ENCODE measurements around the gene JAML. TPM values are rescaled to one million over a fixed set of nuclear protein-coding genes. Genes with fewer than 3 reads are reported as not detected.

Gene JAML
- total RNA-seq, 1 experiment from 2014 or later: 5.4 TPM

- peaks cover 9% of the 10 kb centered on the region for H3K4me1 ChIP-seq (ENCODE audit: low read length)
- H3K79me2 ChIP-seq (ENCODE audit: low read length): no peaks in the 10 kb centered on the region
- no peaks in the 10 kb centered on the region for H3K36me3 ChIP-seq (ENCODE audit: insufficient read depth, low read length)
- no peaks in the 10 kb centered on the region for H4K20me1 ChIP-seq (ENCODE audit: insufficient read depth, low read depth, low read length)
- H3K4me2 ChIP-seq (ENCODE audit: low read depth, low read length, poor library complexity, severe bottlenecking): peak overlapping the region; percentile 50
- H3K9ac ChIP-seq (ENCODE audit: low read length): peak overlapping the region; percentile 33; the same call in 1 of the 2 replicates
- H2AFZ ChIP-seq (ENCODE audit: low read length): no peak overlapping the region; the same call in 1 of the 2 replicates
- H3K9me3 ChIP-seq (ENCODE audit: low read length): no peaks in the 10 kb centered on the region
- no peaks in the 10 kb centered on the region for H3K27me3 ChIP-seq (ENCODE audit: low read length)
- peak overlapping the region; percentile 65 for H3K4me3 ChIP-seq (ENCODE audit: low read length)
- H3K27ac ChIP-seq (ENCODE audit: low read length): no peak overlapping the region
- H3K9me2 ChIP-seq (replicated peaks; ENCODE audit: insufficient read depth, low read length): no peaks in the 10 kb centered on the region
- peak; percentile 84 for DNase-seq
Measured at GRCh38 chr11:118145285-118146227, 79.3 kb downstream of the JAML start.

GRCh38 chr11:118144301-118145268 lies 80.2 kb downstream of the JAML start:
- Histone ChIP-seq H3K9me2 (replicated peaks; ENCODE audit: insufficient read depth, low read length) (no peaks in the 10 kb centered on the region), H3K27me3 (ENCODE audit: low read length) (no peaks in the 10 kb centered on the region)
- DNase-seq: no peak

More at GRCh38 chr11:118144301-118145268, 80.2 kb downstream of the JAML start:
- no peak overlapping the region for H3K4me2 ChIP-seq (ENCODE audit: low read depth, low read length, poor library complexity, severe bottlenecking)
- H3K79me2 ChIP-seq (ENCODE audit: low read length): no peaks in the 10 kb centered on the region
- H4K20me1 ChIP-seq (ENCODE audit: insufficient read depth, low read depth, low read length): no peaks in the 10 kb centered on the region
- H3K4me1 ChIP-seq (ENCODE audit: low read length): peaks cover 9% of the 10 kb centered on the region
- H2AFZ ChIP-seq (ENCODE audit: low read length): no peak overlapping the region
- H3K27ac ChIP-seq (ENCODE audit: low read length): no peak overlapping the region
- H3K36me3 ChIP-seq (ENCODE audit: insufficient read depth, low read length): no peaks in the 10 kb centered on the region
- H3K4me3 ChIP-seq (ENCODE audit: low read length): no peak overlapping the region
- no peak overlapping the region for H3K9ac ChIP-seq (ENCODE audit: low read length)
- no peaks in the 10 kb centered on the region for H3K9me3 ChIP-seq (ENCODE audit: low read length)

Small RNA genes within 50 kb of the gene (small RNA-seq; reads per million reads assigned to genes)
- gene HSPE1P18: not detected

Other genes starting within 250 kb of the JAML start
- 25.5 and 49.8 TPM in 2 replicates for gene IL10RA, start 238.6 kb downstream of the JAML start, total RNA-seq (2014; rRNA removed; shearing (Covaris generic); ENCODE audit: low replicate concordance)
- gene TMPRSS4, start 147.9 kb downstream of the JAML start, total RNA-seq (2014; rRNA removed; shearing (Covaris generic); ENCODE audit: low replicate concordance): not detected in 2 replicates
- 0.04 TPM in 1 of 2 replicates, not detected in the other for gene SMIM35, start 138.0 kb downstream of the JAML start, total RNA-seq (2014; rRNA removed; shearing (Covaris generic); ENCODE audit: low replicate concordance)
- gene SCN4B, start 72.2 kb downstream of the JAML start, total RNA-seq (2014; rRNA removed; shearing (Covaris generic); ENCODE audit: low replicate concordance): not detected in 2 replicates
- gene SCN2B, start 48.4 kb downstream of the JAML start, total RNA-seq (2014; rRNA removed; shearing (Covaris generic); ENCODE audit: low replicate concordance): 0.25 TPM in 1 of 2 replicates, not detected in the other
- gene MPZL3, start 27.4 kb upstream of the JAML start, total RNA-seq (2014; rRNA removed; shearing (Covaris generic); ENCODE audit: low replicate concordance): 2.7 and 7.0 TPM in 2 replicates
- not detected in 2 replicates for gene MPZL2, start 39.3 kb upstream of the JAML start, total RNA-seq (2014; rRNA removed; shearing (Covaris generic); ENCODE audit: low replicate concordance)
- 0.32 and 1.3 TPM in 2 replicates for gene CD3E, start 79.7 kb upstream of the JAML start, total RNA-seq (2014; rRNA removed; shearing (Covaris generic); ENCODE audit: low replicate concordance)
- 3.7 and 5.7 TPM in 2 replicates for gene CD3D, start 117.7 kb upstream of the JAML start, total RNA-seq (2014; rRNA removed; shearing (Covaris generic); ENCODE audit: low replicate concordance)
- gene CD3G, start 119.3 kb upstream of the JAML start, total RNA-seq (2014; rRNA removed; shearing (Covaris generic); ENCODE audit: low replicate concordance): 88.1 and 158 TPM in 2 replicates
- 9.7 and 26.3 TPM in 2 replicates for gene UBE4A, start 134.6 kb upstream of the JAML start, total RNA-seq (2014; rRNA removed; shearing (Covaris generic); ENCODE audit: low replicate concordance)
- 80.7 and 82.4 TPM in 2 replicates for gene ATP5MG, start 176.6 kb upstream of the JAML start, total RNA-seq (2014; rRNA removed; shearing (Covaris generic); ENCODE audit: low replicate concordance)
- gene KMT2A, start 211.5 kb upstream of the JAML start, total RNA-seq (2014; rRNA removed; shearing (Covaris generic); ENCODE audit: low replicate concordance): 37.6 and 40.7 TPM in 2 replicates